Astrocyte of the cerebellum (primary cell): ENCODE results near the gene EPS8L2.
"Not testable (repeated sequence)": the region's sequence is repeated elsewhere in the genome, so short reads cannot be mapped to it uniquely, and the experiment has no call there.

ENCODE experiments used
- DNase-seq: peaks from one replicate; pipeline ENCODE4 v3.0.0-alpha.2; 2011; ENCODE audit warnings: low read depth
- H3K4me3 ChIP-seq: 2 replicates; pipeline ENCODE4 v1.5.1; 2011; ENCODE audit warnings: mild to moderate bottlenecking, low read depth, low read length, moderate library complexity
- CTCF ChIP-seq: IDR thresholded peaks from 2 replicates; pipeline ENCODE4 v1.5.1; 2012; ENCODE audit warnings: low read length, low read depth, moderate library complexity, mild to moderate bottlenecking; ENCODE audit errors: missing control alignments
- in situ Hi-C: cut with HindIII; loops from 2 replicates; pipeline ENCODE4 v1.10.0; 2017; ENCODE audit warnings: low sequenced_read_pairs

Gene EPS8L2

GRCh38 chr11:688681-689080 lies 17.4 kb upstream of the EPS8L2 start:
- H3K4me3 ChIP-seq: no peak overlapping the region
- no peak for TF ChIP-seq CTCF
- DNase-seq: no peak
- in situ Hi-C loops: no loop called here

GRCh38 chr11:689625-690024 lies 16.4 kb upstream of the EPS8L2 start:
- no peak overlapping the region for H3K4me3 ChIP-seq
- TF ChIP-seq CTCF: no peak
- no peak for DNase-seq
- in situ Hi-C loops: no loop called here

- in situ Hi-C loops, DNase-seq: not testable (repeated sequence)
These were observed 15.8 kb upstream of the EPS8L2 start for GRCh38 chr11:690244-690643.

DNA sequence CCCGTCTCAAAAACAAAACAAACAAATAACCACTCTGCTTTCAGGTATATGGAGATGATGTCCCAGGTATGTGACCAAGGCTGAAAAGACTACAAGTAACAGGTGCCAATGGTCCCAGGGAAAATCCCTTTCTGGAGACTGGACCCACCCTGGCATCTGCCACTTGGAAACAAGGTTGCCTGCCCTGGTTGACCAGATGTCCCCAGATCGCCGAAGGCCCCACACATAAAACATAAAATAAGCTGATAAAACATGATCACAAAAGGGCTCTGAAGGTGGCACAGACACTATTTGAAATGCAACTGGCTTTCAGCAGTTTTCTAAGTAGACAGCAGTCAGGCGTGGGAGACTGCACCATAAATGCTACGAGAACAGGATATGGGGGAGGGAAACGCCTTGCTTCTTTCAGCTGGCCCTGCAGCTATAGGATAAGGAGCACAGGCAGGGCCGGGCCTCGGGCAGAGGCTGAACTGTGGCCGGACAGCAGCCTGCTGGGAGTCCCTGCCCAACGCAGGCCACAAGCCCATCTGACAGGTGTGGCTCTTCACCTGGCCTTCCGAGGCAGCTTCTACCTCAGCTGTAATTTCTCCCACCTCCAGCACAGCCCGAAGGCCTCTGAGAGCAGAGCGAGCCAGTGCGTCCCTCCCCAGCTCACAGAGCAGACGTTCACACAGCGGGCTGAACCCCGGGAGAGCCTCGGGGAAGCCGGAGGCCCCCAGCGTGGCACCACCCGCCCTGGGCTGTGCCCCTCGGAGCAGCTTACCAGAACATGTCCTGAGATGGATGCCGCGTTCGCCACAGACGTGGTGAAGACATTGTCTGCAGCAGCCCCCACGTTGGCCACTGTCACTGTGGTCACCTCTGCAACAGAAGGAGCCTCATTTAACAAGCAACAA lies 15.0 kb upstream of the EPS8L2 start:
- in situ Hi-C loops: no loop called here
- H3K4me3 ChIP-seq: no peak overlapping the region
- no peak for DNase-seq
- no peak for TF ChIP-seq CTCF

More at GRCh38 chr11:690244-690643, 15.8 kb upstream of the EPS8L2 start:
- not testable (repeated sequence) for H3K4me3 ChIP-seq

- TF ChIP-seq CTCF: no peak
- no peak overlapping the region for H3K4me3 ChIP-seq
These were observed 14.1 kb upstream of the EPS8L2 start for GRCh38 chr11:691710-692590.

GRCh38 chr11:692824-693414 lies 13.1 kb upstream of the EPS8L2 start:
- no peak for TF ChIP-seq CTCF
- in situ Hi-C loops: no loop called here
- H3K4me3 ChIP-seq: peak overlapping the region; percentile 92
- no peak for DNase-seq

More at GRCh38 chr11:691710-692590, 14.1 kb upstream of the EPS8L2 start:
- no peak for DNase-seq
- in situ Hi-C loops: no loop called here
